NB4 (cell line): ENCODE results near the gene CHST11.

Source experiments
- CTCF ChIP-seq: IDR thresholded peaks from one replicate; pipeline ENCODE4 v1.5.1; 2012; ENCODE audit warnings: low read depth, low read length
- MAX ChIP-seq: IDR thresholded peaks from 2 replicates; pipeline ENCODE4 v1.6.1; 2011; ENCODE audit warnings: low read depth, low read length
- MYC ChIP-seq: IDR thresholded peaks from 2 replicates; pipeline ENCODE4 v1.6.1; 2011; ENCODE audit warnings: low read depth, low read length
- POLR2A ChIP-seq: IDR thresholded peaks from 2 replicates; pipeline ENCODE4 v1.6.1; 2011; ENCODE audit warnings: mild to moderate bottlenecking; ENCODE audit not compliant: insufficient read length; ENCODE audit errors: extremely low read depth

- TF ChIP-seq CTCF (no peak), POLR2A (no peak), MAX (no peak), MYC (no peak)
Measured at GRCh38 chr12:104746467-104747088, 289.8 kb downstream of the CHST11 start.
